SHP77 treated with DMSO at 0.1 percent for 48 hours (cell line): ENCODE results near the gene PWWP2B.
A peak's percentile ranks its signal among the peaks of the same experiment; 100 is the strongest.

ENCODE experiments used
- DNase-seq: peaks from one replicate; lab custom pipeline; 2025; lab: John Stamatoyannopoulos, UW

PWWP2B gene

GRCh38 chr10:132447446-132448247 lies 50.6 kb downstream of the PWWP2B start:
- no peak for DNase-seq

GRCh38 chr10:132448248-132448731 lies 51.3 kb downstream of the PWWP2B start:
- DNase-seq, result no peak

GRCh38 chr10:132449051-132449810 lies 52.2 kb downstream of the PWWP2B start:
- DNase-seq, result no peak

- DNase-seq, result no peak
These were observed 52.8 kb downstream of the PWWP2B start for GRCh38 chr10:132449811-132450181.

GRCh38 chr10:132450466-132450824 lies 53.4 kb downstream of the PWWP2B start:
- no peak for DNase-seq

GRCh38 chr10:132450825-132451505 lies 54.0 kb downstream of the PWWP2B start:
- DNase-seq, result no peak

- DNase-seq, result no peak
These were observed 54.7 kb downstream of the PWWP2B start for GRCh38 chr10:132451506-132452215.

- DNase-seq, result no peak
These were observed 55.2 kb downstream of the PWWP2B start for GRCh38 chr10:132452216-132452650.

- DNase-seq, result peak; percentile 44
These were observed 55.9 kb downstream of the PWWP2B start for GRCh38 chr10:132452651-132453469.

GRCh38 chr10:132453470-132453861 lies 56.5 kb downstream of the PWWP2B start:
- no peak for DNase-seq

GRCh38 chr10:132454296-132455198 lies 57.5 kb downstream of the PWWP2B start:
- DNase-seq, result no peak

- DNase-seq, result no peak
These were observed 58.5 kb downstream of the PWWP2B start for GRCh38 chr10:132455441-132455971.

- DNase-seq, result no peak
These were observed 59.2 kb downstream of the PWWP2B start for GRCh38 chr10:132455986-132456847.

GRCh38 chr10:132456881-132457280 lies 59.9 kb downstream of the PWWP2B start:
- no peak for DNase-seq

GRCh38 chr10:132457328-132458070 lies 60.5 kb downstream of the PWWP2B start:
- peak; percentile 12 for DNase-seq

- no peak for DNase-seq
These were observed 61.1 kb downstream of the PWWP2B start for GRCh38 chr10:132458071-132458585.

GRCh38 chr10:132458586-132459300 lies 61.7 kb downstream of the PWWP2B start:
- no peak for DNase-seq
